Vagina (tissue), 2 donors: Measurements from ENCODE around the gene SLC9A1. TPM values are rescaled to one million over a fixed set of nuclear protein-coding genes. Genes with fewer than 3 reads are reported as not detected.
A peak's percentile ranks its signal among the peaks of the same experiment; 100 is the strongest.

ENCODE experiments used
- DNase-seq, 2 donors: peaks; one replicate each; pipeline ENCODE4 v3.0.0-alpha.2; 2017; ENCODE audit errors: extremely low spot score in 2 of 2
- H3K27ac ChIP-seq: fragments of 200-600 bp; sonication (generic); one replicate; pipeline ENCODE4 v1.5.1; 2019
- H3K27me3 ChIP-seq: fragments of 200-600 bp; sonication (generic); one replicate; pipeline ENCODE4 v1.5.1; 2019
- H3K36me3 ChIP-seq, 2 donors: fragments of 200-600 bp; sonication (generic); one replicate each; pipeline ENCODE4 v1.5.1; 2017 to 2019
- H3K4me1 ChIP-seq: fragments of 200-600 bp; sonication (generic); one replicate; pipeline ENCODE4 v1.5.1; 2019
- H3K4me3 ChIP-seq, 2 donors: fragments of 200-600 bp; sonication (generic); 1 replicate in 1 of 2; 2 replicates in 1 of 2; pipeline ENCODE4 v1.5.1; 2016 to 2019
- H3K9me3 ChIP-seq: fragments of 200-600 bp; sonication (generic); one replicate; pipeline ENCODE4 v1.5.1; 2019
- POLR2A ChIP-seq, 2 donors: fragments of 450-650 bp; IDR thresholded peaks; one replicate each; pipeline ENCODE4 v1.6.1; 2017; ENCODE audit warnings: antibody characterized with exemption in 2 of 2, mild to moderate bottlenecking in 2 of 2, moderate library complexity in 2 of 2
- POLR2AphosphoS5 ChIP-seq, 2 donors: sonication (generic); formaldehyde crosslinking; IDR thresholded peaks; one replicate each; pipeline ENCODE4 v1.9.0; 2017; ENCODE audit warnings: antibody characterized with exemption in 2 of 2, mild to moderate bottlenecking in 2 of 2, low read depth in 1 of 2; ENCODE audit not compliant: insufficient read depth in 1 of 2
- intact Hi-C: fragments of 100-400 bp; cut with DNase I; formaldehyde crosslinking; loops from one replicate; pipeline ENCODE4 v1.15.1; 2023
- total RNA-seq: library from RNA; depleted of rRNA; stranded (reverse); fragments of >200 nt; gene quantifications from one replicate; pipeline ENCODE4 v1.2.3, GENCODE V29; 2016
- TF ChIP-seq, protein P1 (sequence below), 3 experiments: fragments of 450-650 bp in 2 of 3; fragments of 200-600 bp in 1 of 3; sonication (generic) in 1 of 3; IDR thresholded peaks; one replicate each; pipeline ENCODE4 v1.5.1; 2017 to 2019; ENCODE audit warnings: antibody characterized with exemption in 3 of 3, mild to moderate bottlenecking in 2 of 3, moderate library complexity in 2 of 3

SLC9A1 gene
- total RNA-seq, 1 donor from 2014 or later = 10.6 TPM

- intact Hi-C loops = no loop called here
- Histone ChIP-seq H3K27me3 (no peaks in the 10 kb centered on the region), H3K4me3 (no peak overlapping the region), H3K4me1 (no peaks in the 10 kb centered on the region), H3K36me3 (no peaks in the 10 kb centered on the region), H3K27ac (no peak overlapping the region), H3K9me3 (no peaks in the 10 kb centered on the region)
- no peak for DNase-seq
- TF ChIP-seq POLR2A (IDR thresholded peaks at IDR 0.05) (no peak), POLR2AphosphoS5 (IDR thresholded peaks at IDR 0.05; ENCODE audit: insufficient read depth in 1 of 2, low read depth in 1 of 2) (no peak)
- TF ChIP-seq, protein P1, sequence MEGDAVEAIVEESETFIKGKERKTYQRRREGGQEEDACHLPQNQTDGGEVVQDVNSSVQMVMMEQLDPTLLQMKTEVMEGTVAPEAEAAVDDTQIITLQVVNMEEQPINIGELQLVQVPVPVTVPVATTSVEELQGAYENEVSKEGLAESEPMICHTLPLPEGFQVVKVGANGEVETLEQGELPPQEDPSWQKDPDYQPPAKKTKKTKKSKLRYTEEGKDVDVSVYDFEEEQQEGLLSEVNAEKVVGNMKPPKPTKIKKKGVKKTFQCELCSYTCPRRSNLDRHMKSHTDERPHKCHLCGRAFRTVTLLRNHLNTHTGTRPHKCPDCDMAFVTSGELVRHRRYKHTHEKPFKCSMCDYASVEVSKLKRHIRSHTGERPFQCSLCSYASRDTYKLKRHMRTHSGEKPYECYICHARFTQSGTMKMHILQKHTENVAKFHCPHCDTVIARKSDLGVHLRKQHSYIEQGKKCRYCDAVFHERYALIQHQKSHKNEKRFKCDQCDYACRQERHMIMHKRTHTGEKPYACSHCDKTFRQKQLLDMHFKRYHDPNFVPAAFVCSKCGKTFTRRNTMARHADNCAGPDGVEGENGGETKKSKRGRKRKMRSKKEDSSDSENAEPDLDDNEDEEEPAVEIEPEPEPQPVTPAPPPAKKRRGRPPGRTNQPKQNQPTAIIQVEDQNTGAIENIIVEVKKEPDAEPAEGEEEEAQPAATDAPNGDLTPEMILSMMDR (IDR thresholded peaks at IDR 0.05) = no peak
These were observed 11.5 kb upstream of the SLC9A1 start for GRCh38 chr1:27166351-27166802.

GRCh38 chr1:27163093-27163492 lies 8.2 kb upstream of the SLC9A1 start:
- Histone ChIP-seq H3K36me3 (no peaks in the 10 kb centered on the region), H3K27ac (no peak overlapping the region), H3K4me1 (no peaks in the 10 kb centered on the region), H3K27me3 (no peaks in the 10 kb centered on the region), H3K4me3 (no peak overlapping the region), H3K9me3 (no peaks in the 10 kb centered on the region)
- TF ChIP-seq POLR2A (IDR thresholded peaks at IDR 0.05) = no peak
- TF ChIP-seq POLR2AphosphoS5 (IDR thresholded peaks at IDR 0.05; ENCODE audit: insufficient read depth in 1 of 2, low read depth in 1 of 2) = no peak
- TF ChIP-seq, protein P1 (IDR thresholded peaks at IDR 0.05) = no peak
- intact Hi-C loops = no loop called here
- DNase-seq = no peak

DNA sequence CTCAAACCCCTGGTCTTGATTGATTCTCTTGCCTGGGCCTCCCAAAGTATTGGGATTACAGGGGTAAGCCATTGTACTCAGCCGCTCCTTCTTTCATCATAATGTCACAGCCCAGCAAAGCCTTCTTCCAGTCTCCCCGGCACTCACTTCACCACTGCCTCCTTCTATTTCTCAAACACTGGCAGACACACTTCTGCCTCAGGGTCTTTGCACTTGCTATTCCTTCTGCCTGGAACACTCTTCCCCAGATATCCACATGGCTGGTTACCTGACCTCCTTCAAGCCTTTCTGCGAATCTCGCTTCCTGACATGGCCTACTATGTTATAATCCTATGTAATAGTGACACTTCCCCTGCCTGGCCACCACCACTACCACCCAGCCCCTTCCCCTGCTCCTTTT lies 7.2 kb upstream of the SLC9A1 start:
- no peaks in the 10 kb centered on the region for H3K36me3 ChIP-seq
- H3K27ac ChIP-seq = no peak overlapping the region
- DNase-seq = no peak
- H3K27me3 ChIP-seq = no peaks in the 10 kb centered on the region
- intact Hi-C loops = no loop called here
- H3K4me1 ChIP-seq = no peaks in the 10 kb centered on the region
- H3K4me3 ChIP-seq = no peak overlapping the region
- H3K9me3 ChIP-seq = no peaks in the 10 kb centered on the region
- TF ChIP-seq, protein P1 (IDR thresholded peaks at IDR 0.05) = no peak
- TF ChIP-seq POLR2AphosphoS5 (IDR thresholded peaks at IDR 0.05; ENCODE audit: insufficient read depth in 1 of 2, low read depth in 1 of 2) = no peak
- no peak for TF ChIP-seq POLR2A (IDR thresholded peaks at IDR 0.05)

DNA sequence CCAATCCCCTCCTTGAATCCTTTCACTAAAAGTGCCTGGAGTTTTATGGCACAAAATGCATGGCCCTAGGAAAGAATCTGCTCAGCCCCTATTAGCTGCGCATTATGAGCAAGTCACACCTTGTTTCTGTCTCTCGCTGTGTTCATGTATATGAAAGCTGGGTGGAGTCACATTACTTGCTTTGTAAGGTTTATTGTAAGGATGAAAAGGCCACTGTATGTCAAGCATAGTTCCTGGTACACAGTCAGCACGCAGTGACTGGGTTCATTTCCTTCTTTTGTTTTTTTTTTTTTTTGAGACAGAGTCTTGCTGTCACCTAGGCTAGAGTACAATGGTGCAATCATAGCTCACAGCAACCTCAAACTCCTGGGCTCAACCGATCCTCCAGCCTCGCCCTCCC lies 6.7 kb upstream of the SLC9A1 start:
- no peak for DNase-seq
- intact Hi-C loops = no loop called here
- Histone ChIP-seq H3K27me3 (no peaks in the 10 kb centered on the region), H3K4me1 (no peaks in the 10 kb centered on the region), H3K36me3 (no peaks in the 10 kb centered on the region), H3K9me3 (no peaks in the 10 kb centered on the region), H3K27ac (no peak overlapping the region), H3K4me3 (no peak overlapping the region)
- TF ChIP-seq POLR2AphosphoS5 (IDR thresholded peaks at IDR 0.05; ENCODE audit: insufficient read depth in 1 of 2, low read depth in 1 of 2) = peak in 1 of 2 donors; percentile 83
- TF ChIP-seq, protein P1 (IDR thresholded peaks at IDR 0.05) = no peak

GRCh38 chr1:27157194-27157593 lies 2.3 kb upstream of the SLC9A1 start:
- DNase-seq = no peak
- intact Hi-C loops = no loop called here
- Histone ChIP-seq H3K4me1 (peaks cover 32% of the 10 kb centered on the region), H3K9me3 (no peaks in the 10 kb centered on the region), H3K27me3 (no peaks in the 10 kb centered on the region), H3K4me3 (no peak overlapping the region), H3K36me3 (no peaks in the 10 kb centered on the region), H3K27ac (no peak overlapping the region)
- TF ChIP-seq, protein P1 (IDR thresholded peaks at IDR 0.05) = no peak
- no peak for TF ChIP-seq POLR2AphosphoS5 (IDR thresholded peaks at IDR 0.05; ENCODE audit: insufficient read depth in 1 of 2, low read depth in 1 of 2)
- TF ChIP-seq POLR2A (IDR thresholded peaks at IDR 0.05) = no peak
